Esophagus squamous epithelium (tissue), 4 donors: Measurements from ENCODE around the gene COL4A2.

Source experiments
- CTCF ChIP-seq, 6 experiments: fragments of 450-650 bp in 4 of 6; fragments of 200-600 bp in 2 of 6; sonication (generic) in 2 of 6; IDR thresholded peaks; one replicate each; pipeline ENCODE4 v1.5.1; 2016 to 2019; ENCODE audit warnings: antibody characterized with exemption in 6 of 6, mild to moderate bottlenecking in 4 of 6, moderate library complexity in 4 of 6
- POLR2A ChIP-seq, 4 donors: fragments of 450-650 bp; IDR thresholded peaks; one replicate each; pipeline ENCODE4 v1.6.1; 2017; ENCODE audit warnings: antibody characterized with exemption in 4 of 4, mild to moderate bottlenecking in 4 of 4, moderate library complexity in 3 of 4

GRCh38 chr13:110471833-110472162 lies 164.7 kb downstream of the COL4A2 start:
- no peak for TF ChIP-seq CTCF (IDR thresholded peaks at IDR 0.05)
- TF ChIP-seq POLR2A (IDR thresholded peaks at IDR 0.05) = no peak
